Measurements from ENCODE around the gene NRG2.

GRCh38 chr5:139854953-139855352, 188.1 kb downstream of the NRG2 start:
- TF ChIP-seq EZH2 (IDR thresholded peaks at IDR 0.05): no peak
- TF ChIP-seq POLR2AphosphoS5 (IDR thresholded peaks at IDR 0.05; ENCODE audit: borderline replicate concordance, low read depth, low read length): no peak
- TF ChIP-seq FOXP2 (optimal IDR thresholded peaks at IDR 0.05; ENCODE audit: control extremely low read depth, extremely low read length, insufficient read depth): no peak

Measured in SK-N-MC (cell line).